GM12878 (cell line): ENCODE data around the gene CD244. TPM values are rescaled to one million over a fixed set of nuclear protein-coding genes. Genes with fewer than 3 reads are reported as not detected.

Source experiments
- ATF7 ChIP-seq: fragments of 450-650 bp; IDR thresholded peaks from 2 replicates; pipeline ENCODE4 v1.6.1; 2016; ENCODE audit warnings: low read depth, mild to moderate bottlenecking
- BHLHE40 ChIP-seq, 2 experiments: fragments of 450-650 bp in 1 of 2; IDR thresholded peaks; 2 replicates each; pipeline ENCODE4 v1.6.1; 2011 to 2017; ENCODE audit warnings: low read depth in 2 of 2, borderline replicate concordance in 1 of 2, improper control_type of control experiment in 1 of 2, low read length in 1 of 2, mild to moderate bottlenecking in 1 of 2
- CEBPB ChIP-seq, 2 experiments: fragments of 150-350 bp in 1 of 2; IDR thresholded peaks; 2 replicates each; pipeline ENCODE4 v1.6.1; 2012 to 2014; ENCODE audit warnings: low read depth in 2 of 2, low read length in 2 of 2, borderline replicate concordance in 1 of 2, inconsistent platforms in 1 of 2
- EP300 ChIP-seq, 2 experiments: fragments of 150-350 bp in 1 of 2; IDR thresholded peaks; 2 replicates each; pipeline ENCODE4 v1.6.1; 2011 to 2012; ENCODE audit warnings: low read depth in 2 of 2, low read length in 2 of 2, borderline replicate concordance in 1 of 2, improper control_type of control experiment in 1 of 2, inconsistent platforms in 1 of 2; ENCODE audit not compliant: control insufficient read depth in 1 of 2
- FOXK2 ChIP-seq: fragments of 450-650 bp; IDR thresholded peaks from 2 replicates; pipeline ENCODE4 v1.6.1; 2017; ENCODE audit warnings: mild to moderate bottlenecking, moderate library complexity
- HCFC1 ChIP-seq: fragments of 150-350 bp; IDR thresholded peaks from 2 replicates; pipeline ENCODE4 v1.6.1; 2014; ENCODE audit warnings: low read length
- IKZF2 ChIP-seq, 2 experiments: fragments of 450-650 bp; IDR thresholded peaks; 2 replicates each; pipeline ENCODE4 v1.6.1; 2017; ENCODE audit warnings: mild to moderate bottlenecking in 2 of 2, moderate library complexity in 2 of 2
- JUND ChIP-seq: IDR thresholded peaks from 2 replicates; pipeline ENCODE4 v1.6.1; 2012; ENCODE audit warnings: low read depth, mild to moderate bottlenecking, low read length, improper control_type of control experiment, moderate library complexity
- NFIC ChIP-seq: IDR thresholded peaks from 2 replicates; pipeline ENCODE4 v1.6.1; 2012; ENCODE audit warnings: low read depth, mild to moderate bottlenecking, inconsistent platforms, low read length, moderate library complexity
- NFXL1 ChIP-seq: fragments of 450-650 bp; IDR thresholded peaks from 2 replicates; pipeline ENCODE4 v1.6.1; 2017; ENCODE audit warnings: antibody characterized with exemption, mild to moderate bottlenecking, borderline replicate concordance
- NR2C2 ChIP-seq: IDR thresholded peaks from 2 replicates; pipeline ENCODE4 v1.6.1; 2011; ENCODE audit warnings: borderline replicate concordance, low read depth; ENCODE audit not compliant: control insufficient read depth, insufficient read length
- PAX5 ChIP-seq: IDR thresholded peaks from 2 replicates; pipeline ENCODE4 v1.6.1; 2011; ENCODE audit warnings: low read depth, low read length, borderline replicate concordance
- PAX8 ChIP-seq: fragments of 450-650 bp; IDR thresholded peaks from 2 replicates; pipeline ENCODE4 v1.6.1; 2017; ENCODE audit warnings: mild to moderate bottlenecking, moderate library complexity
- POU2F2 ChIP-seq: IDR thresholded peaks from 3 replicates; pipeline ENCODE4 v1.6.1; 2011; ENCODE audit warnings: low read depth, mild to moderate bottlenecking, low read length, borderline replicate concordance
- SMC3 ChIP-seq: IDR thresholded peaks from 2 replicates; pipeline ENCODE4 v1.6.1; 2011; ENCODE audit warnings: low read length, improper control_type of control experiment, borderline replicate concordance
- TCF7 ChIP-seq: IDR thresholded peaks from 2 replicates; pipeline ENCODE4 v1.6.1; 2014; ENCODE audit warnings: antibody characterized with exemption, borderline replicate concordance
- ZNF622 ChIP-seq: fragments of 450-650 bp; IDR thresholded peaks from 2 replicates; pipeline ENCODE4 v1.6.1; 2017; ENCODE audit warnings: mild to moderate bottlenecking, inconsistent platforms
- polyA plus RNA-seq, 11 experiments: library from polyadenylated mRNA; depleted of rRNA in 4 of 11; unstranded in 6 of 11; stranded (reverse) in 5 of 11; fragments of >200 nt; fragmentation: Nextera tagmentation in 4 of 11; fragmentation: Illumina TruSeq in 1 of 11; extraction: Ambion mirVana in 4 of 11; extraction: Trizol in 1 of 11; gene quantifications; 1 replicate in 1 of 11; 2 replicates in 10 of 11; pipeline versions ENCODE4 v1.2.1 to v1.2.3, GENCODE V29; 2011 to 2016; ENCODE audit warnings: inconsistent platforms in 2 of 11, missing spikeins in 2 of 11, low read depth in 1 of 11
- total RNA-seq, 4 experiments: library from RNA; depleted of rRNA in 3 of 4; stranded (reverse); fragments of >200 nt in 3 of 4; fragmentation: Illumina TruSeq in 1 of 4; extraction: Trizol in 1 of 4; gene quantifications; 2 replicates each; pipeline versions ENCODE4 v1.2.1 to v1.2.3, GENCODE V29; 2013 to 2021
- TF ChIP-seq, protein P1 (sequence below): IDR thresholded peaks from 2 replicates; pipeline ENCODE4 v1.6.1; 2012; ENCODE audit warnings: low read depth, low read length, improper control_type of control experiment
- TF ChIP-seq, protein P2 (sequence below): fragments of 150-350 bp; IDR thresholded peaks from 2 replicates; pipeline ENCODE4 v1.6.1; 2016; ENCODE audit warnings: low read depth, low read length
- TF ChIP-seq, protein P3 (sequence below): fragments of 450-650 bp; IDR thresholded peaks from 2 replicates; pipeline ENCODE4 v1.6.1; 2017; ENCODE audit warnings: borderline replicate concordance
- TF ChIP-seq, protein P4 (sequence below): fragments of 450-650 bp; formaldehyde crosslinking; IDR thresholded peaks from 2 replicates; pipeline ENCODE4 v1.4.0; 2022; ENCODE audit warnings: mild to moderate bottlenecking, moderate library complexity
- TF ChIP-seq, protein P5 (sequence below): IDR thresholded peaks from 2 replicates; pipeline ENCODE4 v1.6.1; 2012; ENCODE audit warnings: low read depth, low read length, improper control_type of control experiment

Gene CD244
- total and polyA plus RNA-seq, 10 of the 15 experiments (the other 5 are each of a cell fraction or from before 2014, with no cell fraction given): 0.24 to 13.6 (median 0.73) TPM

DNA sequence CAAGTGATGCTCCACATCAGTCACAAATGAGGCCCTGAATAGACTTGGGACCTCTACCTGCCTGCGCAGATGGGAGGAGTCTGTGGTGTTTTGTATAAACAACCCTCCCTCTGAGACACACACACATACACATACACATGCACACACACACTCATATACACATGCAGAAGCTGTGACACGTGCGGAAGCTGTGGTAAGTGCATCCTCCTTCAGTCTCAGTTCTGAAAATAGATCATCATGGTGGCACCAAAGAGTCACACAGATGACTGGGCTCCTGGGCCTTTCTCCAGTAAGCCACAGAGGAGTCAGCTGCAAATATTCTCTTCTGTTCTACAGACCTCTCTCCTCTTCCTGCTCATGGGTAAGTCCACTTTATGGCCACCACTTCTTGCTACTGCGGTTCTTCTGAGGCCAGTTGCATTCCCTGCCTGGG lies 66.7 kb downstream of the CD244 start, which contains the start of gene LY9 (continued):
- TF ChIP-seq, protein P1, sequence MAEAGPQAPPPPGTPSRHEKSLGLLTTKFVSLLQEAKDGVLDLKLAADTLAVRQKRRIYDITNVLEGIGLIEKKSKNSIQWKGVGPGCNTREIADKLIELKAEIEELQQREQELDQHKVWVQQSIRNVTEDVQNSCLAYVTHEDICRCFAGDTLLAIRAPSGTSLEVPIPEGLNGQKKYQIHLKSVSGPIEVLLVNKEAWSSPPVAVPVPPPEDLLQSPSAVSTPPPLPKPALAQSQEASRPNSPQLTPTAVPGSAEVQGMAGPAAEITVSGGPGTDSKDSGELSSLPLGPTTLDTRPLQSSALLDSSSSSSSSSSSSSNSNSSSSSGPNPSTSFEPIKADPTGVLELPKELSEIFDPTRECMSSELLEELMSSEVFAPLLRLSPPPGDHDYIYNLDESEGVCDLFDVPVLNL: no peak
- TF ChIP-seq, protein P2, sequence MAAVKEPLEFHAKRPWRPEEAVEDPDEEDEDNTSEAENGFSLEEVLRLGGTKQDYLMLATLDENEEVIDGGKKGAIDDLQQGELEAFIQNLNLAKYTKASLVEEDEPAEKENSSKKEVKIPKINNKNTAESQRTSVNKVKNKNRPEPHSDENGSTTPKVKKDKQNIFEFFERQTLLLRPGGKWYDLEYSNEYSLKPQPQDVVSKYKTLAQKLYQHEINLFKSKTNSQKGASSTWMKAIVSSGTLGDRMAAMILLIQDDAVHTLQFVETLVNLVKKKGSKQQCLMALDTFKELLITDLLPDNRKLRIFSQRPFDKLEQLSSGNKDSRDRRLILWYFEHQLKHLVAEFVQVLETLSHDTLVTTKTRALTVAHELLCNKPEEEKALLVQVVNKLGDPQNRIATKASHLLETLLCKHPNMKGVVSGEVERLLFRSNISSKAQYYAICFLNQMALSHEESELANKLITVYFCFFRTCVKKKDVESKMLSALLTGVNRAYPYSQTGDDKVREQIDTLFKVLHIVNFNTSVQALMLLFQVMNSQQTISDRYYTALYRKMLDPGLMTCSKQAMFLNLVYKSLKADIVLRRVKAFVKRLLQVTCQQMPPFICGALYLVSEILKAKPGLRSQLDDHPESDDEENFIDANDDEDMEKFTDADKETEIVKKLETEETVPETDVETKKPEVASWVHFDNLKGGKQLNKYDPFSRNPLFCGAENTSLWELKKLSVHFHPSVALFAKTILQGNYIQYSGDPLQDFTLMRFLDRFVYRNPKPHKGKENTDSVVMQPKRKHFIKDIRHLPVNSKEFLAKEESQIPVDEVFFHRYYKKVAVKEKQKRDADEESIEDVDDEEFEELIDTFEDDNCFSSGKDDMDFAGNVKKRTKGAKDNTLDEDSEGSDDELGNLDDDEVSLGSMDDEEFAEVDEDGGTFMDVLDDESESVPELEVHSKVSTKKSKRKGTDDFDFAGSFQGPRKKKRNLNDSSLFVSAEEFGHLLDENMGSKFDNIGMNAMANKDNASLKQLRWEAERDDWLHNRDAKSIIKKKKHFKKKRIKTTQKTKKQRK: no peak
- no peak for TF ChIP-seq NFXL1
- TF ChIP-seq POU2F2: peak; percentile 96
- TF ChIP-seq BHLHE40 (IDR thresholded peaks at IDR 0.05; ENCODE audit: borderline replicate concordance in 1 of 2, low read depth in 2 of 2, low read length in 1 of 2): peak; percentile 100
- TF ChIP-seq NFIC: peak; percentile 87; the same call in 1 of the 2 replicates
- peak; percentile 94 for TF ChIP-seq PAX5
- TF ChIP-seq FOXK2: peak; percentile 93
- TF ChIP-seq EP300 (IDR thresholded peaks at IDR 0.05; ENCODE audit: borderline replicate concordance in 1 of 2, control insufficient read depth in 1 of 2, low read depth in 2 of 2, low read length in 2 of 2): peak; percentile 96 to 98
- TF ChIP-seq ATF7: peak; percentile 93
- peak; percentile 95 for TF ChIP-seq PAX8
- no peak for TF ChIP-seq TCF7
- TF ChIP-seq, protein P3, sequence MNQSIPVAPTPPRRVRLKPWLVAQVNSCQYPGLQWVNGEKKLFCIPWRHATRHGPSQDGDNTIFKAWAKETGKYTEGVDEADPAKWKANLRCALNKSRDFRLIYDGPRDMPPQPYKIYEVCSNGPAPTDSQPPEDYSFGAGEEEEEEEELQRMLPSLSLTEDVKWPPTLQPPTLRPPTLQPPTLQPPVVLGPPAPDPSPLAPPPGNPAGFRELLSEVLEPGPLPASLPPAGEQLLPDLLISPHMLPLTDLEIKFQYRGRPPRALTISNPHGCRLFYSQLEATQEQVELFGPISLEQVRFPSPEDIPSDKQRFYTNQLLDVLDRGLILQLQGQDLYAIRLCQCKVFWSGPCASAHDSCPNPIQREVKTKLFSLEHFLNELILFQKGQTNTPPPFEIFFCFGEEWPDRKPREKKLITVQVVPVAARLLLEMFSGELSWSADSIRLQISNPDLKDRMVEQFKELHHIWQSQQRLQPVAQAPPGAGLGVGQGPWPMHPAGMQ: no peak
- no peak for TF ChIP-seq JUND
- TF ChIP-seq SMC3: peak; percentile 19; the same call in 1 of the 2 replicates
- peak in 1 of 2 experiments; percentile 57; a peak in 1 of 4 replicates for TF ChIP-seq CEBPB (IDR thresholded peaks at IDR 0.05; ENCODE audit: borderline replicate concordance in 1 of 2, low read depth in 2 of 2, low read length in 2 of 2)
- TF ChIP-seq HCFC1: peak; percentile 43; the same call in 1 of the 2 replicates
- TF ChIP-seq IKZF2 (IDR thresholded peaks at IDR 0.05): peak; percentile 93 to 98
- TF ChIP-seq ZNF622: no peak
- TF ChIP-seq, protein P4, sequence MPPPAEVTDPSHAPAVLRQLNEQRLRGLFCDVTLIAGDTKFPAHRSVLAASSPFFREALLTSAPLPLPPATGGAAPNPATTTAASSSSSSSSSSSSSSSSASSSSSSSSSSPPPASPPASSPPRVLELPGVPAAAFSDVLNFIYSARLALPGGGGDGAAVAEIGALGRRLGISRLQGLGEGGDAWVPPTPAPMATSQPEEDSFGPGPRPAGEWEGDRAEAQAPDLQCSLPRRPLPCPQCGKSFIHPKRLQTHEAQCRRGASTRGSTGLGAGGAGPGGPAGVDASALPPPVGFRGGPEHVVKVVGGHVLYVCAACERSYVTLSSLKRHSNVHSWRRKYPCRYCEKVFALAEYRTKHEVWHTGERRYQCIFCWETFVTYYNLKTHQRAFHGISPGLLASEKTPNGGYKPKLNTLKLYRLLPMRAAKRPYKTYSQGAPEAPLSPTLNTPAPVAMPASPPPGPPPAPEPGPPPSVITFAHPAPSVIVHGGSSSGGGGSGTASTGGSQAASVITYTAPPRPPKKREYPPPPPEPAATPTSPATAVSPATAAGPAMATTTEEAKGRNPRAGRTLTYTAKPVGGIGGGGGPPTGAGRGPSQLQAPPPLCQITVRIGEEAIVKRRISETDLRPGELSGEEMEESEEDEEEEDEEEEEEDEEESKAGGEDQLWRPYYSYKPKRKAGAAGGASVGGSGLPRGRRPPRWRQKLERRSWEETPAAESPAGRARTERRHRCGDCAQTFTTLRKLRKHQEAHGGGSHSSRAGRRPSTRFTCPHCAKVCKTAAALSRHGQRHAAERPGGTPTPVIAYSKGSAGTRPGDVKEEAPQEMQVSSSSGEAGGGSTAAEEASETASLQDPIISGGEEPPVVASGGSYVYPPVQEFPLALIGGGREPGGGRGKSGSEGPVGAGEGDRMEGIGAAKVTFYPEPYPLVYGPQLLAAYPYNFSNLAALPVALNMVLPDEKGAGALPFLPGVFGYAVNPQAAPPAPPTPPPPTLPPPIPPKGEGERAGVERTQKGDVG (CRISPR knock-in tag): no peak
- TF ChIP-seq NR2C2: no peak
- TF ChIP-seq, protein P5, sequence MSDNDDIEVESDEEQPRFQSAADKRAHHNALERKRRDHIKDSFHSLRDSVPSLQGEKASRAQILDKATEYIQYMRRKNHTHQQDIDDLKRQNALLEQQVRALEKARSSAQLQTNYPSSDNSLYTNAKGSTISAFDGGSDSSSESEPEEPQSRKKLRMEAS: peak; percentile 79; the same call in 1 of the 2 replicates
